CD4-positive, CD25-positive, alpha-beta regulatory T cell (primary cell): ENCODE results near the gene NOS1. TPM values are rescaled to one million over a fixed set of nuclear protein-coding genes. Genes with fewer than 3 reads are reported as not detected.

Experiments used
- ATAC-seq, 2 donors: fragments of 150-1000 bp; cut with Tn5 transposase; one replicate each; pipeline ENCODE4 v1.10.0; 2021; ENCODE audit warnings: low read depth in 2 of 2, moderate number of reproducible peaks in 2 of 2, moderate library complexity in 1 of 2
- DNase-seq, 3 donors: peaks; one replicate each; pipeline versions ENCODE4 v3.0.0 to v3.0.0-alpha.2; 2012 to 2022; ENCODE audit warnings: mixed read lengths in 1 of 3
- H3K27ac ChIP-seq: one replicate; pipeline ENCODE4 v1.7.0; 2013; ENCODE audit warnings: mild to moderate bottlenecking, low read length; ENCODE audit not compliant: insufficient read depth, poor library complexity, severe bottlenecking
- H3K27me3 ChIP-seq: one replicate; pipeline ENCODE4 v1.7.0; 2013; ENCODE audit warnings: low read length; ENCODE audit not compliant: control insufficient read depth, insufficient read depth
- H3K36me3 ChIP-seq: one replicate; pipeline ENCODE4 v1.7.0; 2013; ENCODE audit warnings: mild to moderate bottlenecking, low read length, moderate library complexity; ENCODE audit not compliant: control insufficient read depth, insufficient read depth
- H3K4me1 ChIP-seq: 2 replicates; pipeline ENCODE4 v1.7.0; 2013; ENCODE audit warnings: mild to moderate bottlenecking, low read length; ENCODE audit not compliant: insufficient read depth, control insufficient read depth, poor library complexity, severe bottlenecking
- H3K4me3 ChIP-seq: one replicate; pipeline ENCODE4 v1.7.0; 2013; ENCODE audit warnings: low read depth, mild to moderate bottlenecking, low read length, moderate library complexity
- H3K9me3 ChIP-seq, 2 experiments: 1 replicate in 1 of 2; 2 replicates in 1 of 2; pipeline ENCODE4 v1.7.0; 2013; ENCODE audit warnings: low read length in 2 of 2, mild to moderate bottlenecking in 1 of 2, moderate library complexity in 1 of 2; ENCODE audit not compliant: control insufficient read depth in 2 of 2
- H3K27ac Mint-ChIP-seq, 3 donors: one replicate each; pipeline ENCODE4 v1.8.0; 2020 to 2022; ENCODE audit warnings: mild to moderate bottlenecking in 3 of 3, mixed read lengths in 3 of 3, moderate library complexity in 2 of 3
- H3K27me3 Mint-ChIP-seq: one replicate; pipeline ENCODE4 v1.8.0; 2022; ENCODE audit warnings: mild to moderate bottlenecking, mixed read lengths
- H3K36me3 Mint-ChIP-seq: one replicate; pipeline ENCODE4 v1.8.0; 2020; ENCODE audit warnings: mixed read lengths
- H3K4me1 Mint-ChIP-seq, 4 donors: one replicate each; pipeline ENCODE4 v1.8.0; 2020 to 2022; ENCODE audit warnings: mixed read lengths in 4 of 4, mild to moderate bottlenecking in 1 of 4
- H3K4me3 Mint-ChIP-seq, 4 donors: one replicate each; pipeline ENCODE4 v1.8.0; 2020 to 2022; ENCODE audit warnings: mild to moderate bottlenecking in 4 of 4, mixed read lengths in 4 of 4, moderate library complexity in 3 of 4
- H3K9me3 Mint-ChIP-seq, 7 donors: one replicate each; pipeline ENCODE4 v1.8.0; 2020 to 2022; ENCODE audit warnings: mixed read lengths in 7 of 7, mild to moderate bottlenecking in 3 of 7, moderate library complexity in 2 of 7
- polyA plus RNA-seq, 4 donors: library from polyadenylated mRNA; unstranded; fragments of 300-500 nt; fragmentation: Illumina TruSeq; gene quantifications; one replicate each; pipeline ENCODE4 v1.2.3, GENCODE V29; 2021
- total RNA-seq: library from RNA; stranded (reverse); gene quantifications from one replicate; pipeline ENCODE4 v1.2.3, GENCODE V29; 2022

The NOS1 gene
- total and polyA plus RNA-seq, 5 donors from 2014 or later: not detected

GRCh38 chr12:117180758-117181467 lies 180.5 kb downstream of the NOS1 start:
- H3K4me3 Mint-ChIP-seq: no peak overlapping the region
- H3K36me3 ChIP-seq: peaks cover 87% of the 10 kb centered on the region
- no peak overlapping the region for H3K4me3 ChIP-seq
- peaks cover 69% of the 10 kb centered on the region for H3K36me3 Mint-ChIP-seq
- peaks cover 26 to 33% (median 31%) of the 10 kb centered on the region in 4 donors for H3K4me1 Mint-ChIP-seq
- H3K27ac ChIP-seq: no peak overlapping the region
- no peak overlapping the region for H3K27ac Mint-ChIP-seq
- DNase-seq (no peak), ATAC-seq (no peak)
- no peaks in the 10 kb centered on the region for H3K27me3 Mint-ChIP-seq
- peaks cover 0 to 1% (median 0%) of the 10 kb centered on the region in 7 donors for H3K9me3 Mint-ChIP-seq
- H3K9me3 ChIP-seq: peaks cover 0 to 3% of the 10 kb centered on the region in 2 experiments
- H3K27me3 ChIP-seq: no peaks in the 10 kb centered on the region
- H3K4me1 ChIP-seq: no peaks in the 10 kb centered on the region

GRCh38 chr12:117178745-117179144 lies 182.7 kb downstream of the NOS1 start:
- ATAC-seq: no peak
- Mint-ChIP-seq H3K27ac (no peak overlapping the region), H3K4me1 (peaks cover 19 to 28% (median 24%) of the 10 kb centered on the region in 4 donors), H3K4me3 (no peak overlapping the region), H3K27me3 (no peaks in the 10 kb centered on the region), H3K9me3 (peaks cover 0 to 1% (median 0%) of the 10 kb centered on the region in 7 donors), H3K36me3 (peaks cover 76% of the 10 kb centered on the region)
- H3K27me3 ChIP-seq: no peaks in the 10 kb centered on the region
- no peaks in the 10 kb centered on the region for H3K4me1 ChIP-seq
- no peak overlapping the region for H3K4me3 ChIP-seq
- no peak overlapping the region for H3K27ac ChIP-seq
- peaks cover 90% of the 10 kb centered on the region for H3K36me3 ChIP-seq
- H3K9me3 ChIP-seq: peaks cover 0 to 3% of the 10 kb centered on the region in 2 experiments
- no peak for DNase-seq

GRCh38 chr12:117178301-117178700 lies 183.1 kb downstream of the NOS1 start:
- peaks cover 90% of the 10 kb centered on the region for H3K36me3 ChIP-seq
- DNase-seq: no peak
- peaks cover 77% of the 10 kb centered on the region for H3K36me3 Mint-ChIP-seq

GRCh38 chr12:117172168-117172567 lies 189.3 kb downstream of the NOS1 start:
- Mint-ChIP-seq H3K27me3 (no peaks in the 10 kb centered on the region), H3K4me1 (peaks cover 0 to 20% (median 14%) of the 10 kb centered on the region in 4 donors), H3K27ac (peak overlapping the region in 1 of 3 donors; percentile 36), H3K36me3 (peaks cover 74% of the 10 kb centered on the region), H3K9me3 (no peaks in the 10 kb centered on the region), H3K4me3 (no peak overlapping the region)
- H3K4me3 ChIP-seq: no peak overlapping the region
- ATAC-seq: no peak
- no peak overlapping the region for H3K27ac ChIP-seq
- H3K36me3 ChIP-seq: peaks cover 94% of the 10 kb centered on the region
- no peaks in the 10 kb centered on the region for H3K4me1 ChIP-seq
- no peaks in the 10 kb centered on the region for H3K27me3 ChIP-seq
- H3K9me3 ChIP-seq: no peaks in the 10 kb centered on the region
- DNase-seq: no peak

More at GRCh38 chr12:117178301-117178700, 183.1 kb downstream of the NOS1 start:
- H3K9me3 ChIP-seq: peaks cover 0 to 3% of the 10 kb centered on the region in 2 experiments
- no peaks in the 10 kb centered on the region for H3K27me3 ChIP-seq
- Mint-ChIP-seq H3K27me3 (no peaks in the 10 kb centered on the region), H3K4me1 (peaks cover 19 to 25% (median 24%) of the 10 kb centered on the region in 4 donors), H3K27ac (peak overlapping the region in 2 of 3 donors; percentile 18 to 32), H3K9me3 (peaks cover 0 to 1% (median 0%) of the 10 kb centered on the region in 7 donors), H3K4me3 (peak overlapping the region in 1 of 4 donors; percentile 29)
- no peak overlapping the region for H3K4me3 ChIP-seq
- ATAC-seq: no peak
- no peaks in the 10 kb centered on the region for H3K4me1 ChIP-seq
- no peak overlapping the region for H3K27ac ChIP-seq

- ATAC-seq (no peak), DNase-seq (no peak)
- no peaks in the 10 kb centered on the region for H3K9me3 Mint-ChIP-seq
- H3K9me3 ChIP-seq: no peaks in the 10 kb centered on the region
- H3K27ac ChIP-seq: no peak overlapping the region
- peaks cover 94% of the 10 kb centered on the region for H3K36me3 ChIP-seq
- no peak overlapping the region for H3K4me3 ChIP-seq
- no peaks in the 10 kb centered on the region for H3K27me3 ChIP-seq
- peaks cover 75% of the 10 kb centered on the region for H3K36me3 Mint-ChIP-seq
- H3K4me1 Mint-ChIP-seq: peaks cover 0 to 20% (median 12%) of the 10 kb centered on the region in 4 donors
- peak overlapping the region in 1 of 3 donors; percentile 39 for H3K27ac Mint-ChIP-seq
- no peaks in the 10 kb centered on the region for H3K4me1 ChIP-seq
- H3K4me3 Mint-ChIP-seq: no peak overlapping the region
- no peaks in the 10 kb centered on the region for H3K27me3 Mint-ChIP-seq
Measured at GRCh38 chr12:117171499-117172162, 189.8 kb downstream of the NOS1 start.

GRCh38 chr12:117169548-117169947 lies 191.9 kb downstream of the NOS1 start:
- Histone ChIP-seq H3K9me3 (no peaks in the 10 kb centered on the region), H3K4me1 (no peaks in the 10 kb centered on the region), H3K27ac (no peak overlapping the region), H3K27me3 (no peaks in the 10 kb centered on the region), H3K36me3 (peaks cover 94% of the 10 kb centered on the region), H3K4me3 (no peak overlapping the region)
- ATAC-seq: no peak
- Mint-ChIP-seq H3K36me3 (peaks cover 74% of the 10 kb centered on the region), H3K4me1 (peaks cover 0 to 14% (median 7%) of the 10 kb centered on the region in 4 donors), H3K27me3 (no peaks in the 10 kb centered on the region), H3K9me3 (no peaks in the 10 kb centered on the region), H3K27ac (no peak overlapping the region), H3K4me3 (no peak overlapping the region)
- DNase-seq: no peak

- H3K27me3 Mint-ChIP-seq: no peaks in the 10 kb centered on the region
- peaks cover 93% of the 10 kb centered on the region for H3K36me3 ChIP-seq
- H3K36me3 Mint-ChIP-seq: peaks cover 71% of the 10 kb centered on the region
- H3K9me3 ChIP-seq: no peaks in the 10 kb centered on the region
- no peaks in the 10 kb centered on the region for H3K9me3 Mint-ChIP-seq
- no peaks in the 10 kb centered on the region for H3K4me1 ChIP-seq
- no peak overlapping the region for H3K27ac Mint-ChIP-seq
- H3K4me3 ChIP-seq: no peak overlapping the region
- H3K27me3 ChIP-seq: no peaks in the 10 kb centered on the region
- ATAC-seq: no peak
- no peak overlapping the region for H3K27ac ChIP-seq
- DNase-seq: no peak
- H3K4me3 Mint-ChIP-seq: no peak overlapping the region
- peaks cover 0 to 14% (median 7%) of the 10 kb centered on the region in 4 donors for H3K4me1 Mint-ChIP-seq
Measured at GRCh38 chr12:117168976-117169375, 192.4 kb downstream of the NOS1 start.
